Measurements from ENCODE around the gene TWF2. TPM values are rescaled to one million over a fixed set of nuclear protein-coding genes. Genes with fewer than 3 reads are reported as not detected.

Gene TWF2
- total RNA-seq, 1 donor from 2014 or later = 26.6 TPM

- DNase-seq (ENCODE audit: low spot score in 2 of 2, unreplicated experiment in 2 of 2) = no peak
- Mint-ChIP-seq H3K9me3 (no peaks in the 10 kb centered on the region), H3K36me3 (no peaks in the 10 kb centered on the region), H3K4me3 (no peak overlapping the region), H3K27ac (no peak overlapping the region), H3K4me1 (peaks cover 2% of the 10 kb centered on the region), H3K27me3 (ENCODE audit: low read depth) (no peaks in the 10 kb centered on the region)
- no peak for TF ChIP-seq CTCF (IDR thresholded peaks at IDR 0.05; ENCODE audit: unreplicated experiment)
These were observed 50.4 kb downstream of the TWF2 start for GRCh38 chr3:52188556-52188955.

- Mint-ChIP-seq H3K36me3 (no peaks in the 10 kb centered on the region), H3K9me3 (no peaks in the 10 kb centered on the region), H3K4me1 (peaks cover 2% of the 10 kb centered on the region), H3K4me3 (no peak overlapping the region), H3K27ac (no peak overlapping the region), H3K27me3 (ENCODE audit: low read depth) (no peaks in the 10 kb centered on the region)
- TF ChIP-seq CTCF (IDR thresholded peaks at IDR 0.05; ENCODE audit: unreplicated experiment) = no peak
- DNase-seq (ENCODE audit: low spot score in 2 of 2, unreplicated experiment in 2 of 2) = no peak
These were observed 52.2 kb downstream of the TWF2 start for GRCh38 chr3:52186729-52187128.

- H3K4me1 Mint-ChIP-seq = peaks cover 2% of the 10 kb centered on the region
- no peak for TF ChIP-seq CTCF (IDR thresholded peaks at IDR 0.05; ENCODE audit: unreplicated experiment)
- H3K9me3 Mint-ChIP-seq = no peaks in the 10 kb centered on the region
- H3K36me3 Mint-ChIP-seq = no peaks in the 10 kb centered on the region
- no peaks in the 10 kb centered on the region for H3K27me3 Mint-ChIP-seq (ENCODE audit: low read depth)
- no peak for DNase-seq (ENCODE audit: low spot score in 2 of 2, unreplicated experiment in 2 of 2)
- no peak overlapping the region for H3K27ac Mint-ChIP-seq
- H3K4me3 Mint-ChIP-seq = no peak overlapping the region
These were observed 53.1 kb downstream of the TWF2 start for GRCh38 chr3:52185837-52186236.

- TF ChIP-seq CTCF (IDR thresholded peaks at IDR 0.05; ENCODE audit: unreplicated experiment) = no peak
- no peaks in the 10 kb centered on the region for H3K36me3 Mint-ChIP-seq
- peaks cover 2% of the 10 kb centered on the region for H3K4me1 Mint-ChIP-seq
- DNase-seq (ENCODE audit: low spot score in 2 of 2, unreplicated experiment in 2 of 2) = no peak
- no peaks in the 10 kb centered on the region for H3K9me3 Mint-ChIP-seq
- H3K4me3 Mint-ChIP-seq = no peak overlapping the region
- H3K27me3 Mint-ChIP-seq (ENCODE audit: low read depth) = no peaks in the 10 kb centered on the region
- H3K27ac Mint-ChIP-seq = no peak overlapping the region
These were observed 53.6 kb downstream of the TWF2 start for GRCh38 chr3:52185311-52185710.

- Mint-ChIP-seq H3K27ac (no peak overlapping the region), H3K27me3 (ENCODE audit: low read depth) (no peaks in the 10 kb centered on the region), H3K9me3 (no peaks in the 10 kb centered on the region), H3K36me3 (no peaks in the 10 kb centered on the region), H3K4me3 (no peak overlapping the region), H3K4me1 (peaks cover 2% of the 10 kb centered on the region)
- no peak for TF ChIP-seq CTCF (IDR thresholded peaks at IDR 0.05; ENCODE audit: unreplicated experiment)
- no peak for DNase-seq (ENCODE audit: low spot score in 2 of 2, unreplicated experiment in 2 of 2)
These were observed 54.3 kb downstream of the TWF2 start for GRCh38 chr3:52184690-52185089.

GRCh38 chr3:52183786-52184445, 55.0 kb downstream of the TWF2 start:
- H3K4me3 Mint-ChIP-seq = no peak overlapping the region
- no peaks in the 10 kb centered on the region for H3K27me3 Mint-ChIP-seq (ENCODE audit: low read depth)
- no peaks in the 10 kb centered on the region for H3K9me3 Mint-ChIP-seq
- TF ChIP-seq CTCF (IDR thresholded peaks at IDR 0.05; ENCODE audit: unreplicated experiment) = no peak
- H3K27ac Mint-ChIP-seq = no peak overlapping the region
- no peak for DNase-seq (ENCODE audit: low spot score in 2 of 2, unreplicated experiment in 2 of 2)
- peaks cover under 1% of the 10 kb centered on the region for H3K4me1 Mint-ChIP-seq
- H3K36me3 Mint-ChIP-seq = no peaks in the 10 kb centered on the region
